CD4-positive, alpha-beta T cell treated with Interleukin-6 at 100 ng/mL for 8 hours (primary cell): Measurements from ENCODE around the gene DSCAML1.
"Not testable (repeated sequence)": the region's sequence is repeated elsewhere in the genome, so short reads cannot be mapped to it uniquely, and the experiment has no call there.

Experiments
- DNase-seq: peaks from one replicate; pipeline ENCODE4 v3.0.0-alpha.2; 2020; ENCODE audit warnings: mixed read lengths, low spot score

DSCAML1 gene

GRCh38 chr11:117819096-117820040 is 22.4 kb upstream of the DSCAML1 start:
- DNase-seq = no peak

DNA sequence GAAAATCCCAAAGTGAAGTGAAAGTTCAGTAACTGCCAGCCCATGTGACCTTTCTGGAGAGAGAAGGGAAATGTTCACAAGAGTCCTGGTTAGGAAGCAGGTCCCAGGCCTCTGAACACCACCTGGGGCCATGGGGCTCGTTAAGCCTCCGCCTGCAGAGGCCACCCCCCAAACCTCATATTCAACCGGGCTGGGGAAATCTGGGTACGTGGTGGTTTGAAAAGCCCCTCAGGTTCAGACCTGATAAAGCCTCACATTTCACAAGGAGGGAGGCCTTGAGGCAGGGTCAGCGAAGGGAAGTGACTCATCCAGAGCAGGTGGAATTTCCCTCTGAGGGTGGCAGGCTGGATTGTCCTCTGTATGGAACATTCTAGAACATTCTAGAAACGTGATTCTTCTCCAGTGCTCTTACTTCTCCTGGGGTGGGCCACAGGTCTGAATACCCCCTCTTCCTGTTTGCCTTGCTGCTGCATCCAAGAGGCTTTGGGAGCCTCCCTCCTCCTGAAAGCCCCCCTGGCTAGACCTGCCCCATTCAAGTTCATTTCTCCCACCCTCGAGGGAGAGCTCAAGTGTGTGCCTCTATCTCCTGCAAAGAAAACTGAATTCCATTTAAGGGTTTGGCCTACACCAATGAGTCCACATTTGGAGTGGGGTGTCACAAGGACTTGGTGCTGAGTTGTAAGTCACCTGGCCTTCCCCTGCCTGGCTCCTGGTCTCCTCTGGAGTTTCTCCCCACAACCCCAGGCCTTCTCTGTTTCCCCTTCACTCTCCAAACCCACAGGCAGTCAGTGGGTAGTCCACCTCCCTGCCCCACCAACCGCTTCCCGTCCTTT is 21.2 kb upstream of the DSCAML1 start:
- DNase-seq = peak; percentile 41

DNA sequence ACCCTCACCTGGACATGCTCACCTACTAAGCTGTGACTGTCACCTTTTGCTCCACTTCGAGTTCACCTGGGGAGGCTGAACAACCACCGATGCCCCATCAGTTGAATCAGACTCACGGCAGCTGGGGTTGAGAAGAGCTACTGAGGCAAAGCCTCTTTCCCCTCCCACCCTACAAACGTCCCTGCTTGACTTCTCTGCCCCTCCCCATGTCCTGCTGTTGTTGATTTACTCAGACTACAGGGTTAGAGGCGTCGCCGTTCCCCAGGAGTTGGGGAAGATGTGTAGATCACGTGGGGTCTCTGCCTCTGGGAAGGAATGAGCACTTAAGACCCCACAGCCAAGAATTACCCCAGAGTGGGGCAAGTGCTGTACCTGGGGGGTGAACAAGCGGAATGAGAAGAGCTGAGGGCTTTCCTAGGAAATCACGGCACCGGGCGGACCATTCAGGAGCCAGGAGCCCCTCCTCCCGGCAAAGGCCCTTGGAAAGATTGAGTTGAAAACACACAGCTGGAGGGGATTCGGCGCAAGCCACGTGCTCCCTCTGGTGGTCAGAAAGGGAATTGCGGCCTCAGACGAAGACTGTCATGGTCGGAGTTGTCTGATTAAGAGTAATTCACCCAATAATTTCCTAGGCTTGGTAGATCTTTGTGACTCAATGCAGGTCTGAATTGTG is 20.5 kb upstream of the DSCAML1 start:
- peak; percentile 82 for DNase-seq

DNA sequence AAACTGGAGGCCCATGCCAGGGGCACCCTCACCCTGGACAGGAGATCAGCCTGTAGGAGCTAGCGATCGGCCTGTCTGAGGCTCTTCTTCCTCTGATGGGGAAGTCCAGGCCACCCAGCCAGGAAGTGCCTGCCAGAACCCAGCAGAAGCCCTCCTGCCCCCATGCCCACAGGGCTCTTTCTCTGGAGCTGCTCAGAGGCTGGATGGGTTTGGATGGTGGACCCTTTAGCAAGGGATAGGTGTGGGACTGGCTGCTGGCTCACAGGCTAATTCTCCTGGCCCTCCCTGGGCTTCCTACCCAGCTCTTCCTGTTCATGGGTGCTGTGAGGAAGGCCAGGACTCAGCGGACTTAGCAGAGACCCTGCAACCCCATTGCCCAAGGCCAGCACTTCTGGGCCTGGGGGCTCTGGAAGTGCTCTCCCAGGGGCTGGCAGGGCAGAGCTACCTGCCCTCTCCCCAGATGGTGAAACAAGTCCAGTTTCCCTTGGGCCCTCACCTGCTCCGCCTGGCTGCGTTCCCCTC is 19.9 kb upstream of the DSCAML1 start:
- no peak for DNase-seq

DNA sequence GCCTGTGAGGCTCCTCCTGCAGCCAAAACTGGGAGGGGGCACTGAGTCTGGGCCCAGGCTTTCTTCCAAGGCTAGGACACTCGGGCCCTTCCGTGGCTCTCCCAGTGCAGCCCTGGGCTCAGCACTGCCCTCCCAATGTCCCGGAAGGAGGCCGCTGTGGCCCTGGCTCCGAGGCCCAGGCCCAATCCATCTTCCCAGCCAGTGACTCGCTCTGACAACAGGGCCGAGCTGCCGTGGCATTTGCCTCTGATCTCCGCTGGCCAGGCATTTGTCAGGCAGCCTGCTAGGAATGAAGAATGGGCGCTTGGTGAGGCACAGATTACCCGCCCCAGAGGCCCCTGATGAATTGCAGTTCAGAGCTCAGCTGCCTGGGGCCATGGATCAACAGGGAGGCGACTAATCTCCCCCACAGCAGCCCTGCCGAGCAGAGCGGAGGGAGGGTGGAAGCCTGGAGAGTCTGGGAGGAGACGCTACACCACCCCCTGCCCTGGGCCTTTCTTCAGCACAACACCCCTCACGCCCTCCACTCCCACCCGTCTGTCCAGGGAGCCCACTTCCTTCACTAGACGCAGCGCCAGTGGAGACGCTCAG is 19.2 kb upstream of the DSCAML1 start:
- no peak for DNase-seq

- peak; percentile 79 for DNase-seq
Measured at GRCh38 chr11:117815262-117815803, 18.3 kb upstream of the DSCAML1 start.

- DNase-seq = peak; percentile 89
Measured at GRCh38 chr11:117814766-117815261, 17.8 kb upstream of the DSCAML1 start.

- DNase-seq = no peak
Measured at GRCh38 chr11:117814204-117814765, 17.3 kb upstream of the DSCAML1 start.

DNA sequence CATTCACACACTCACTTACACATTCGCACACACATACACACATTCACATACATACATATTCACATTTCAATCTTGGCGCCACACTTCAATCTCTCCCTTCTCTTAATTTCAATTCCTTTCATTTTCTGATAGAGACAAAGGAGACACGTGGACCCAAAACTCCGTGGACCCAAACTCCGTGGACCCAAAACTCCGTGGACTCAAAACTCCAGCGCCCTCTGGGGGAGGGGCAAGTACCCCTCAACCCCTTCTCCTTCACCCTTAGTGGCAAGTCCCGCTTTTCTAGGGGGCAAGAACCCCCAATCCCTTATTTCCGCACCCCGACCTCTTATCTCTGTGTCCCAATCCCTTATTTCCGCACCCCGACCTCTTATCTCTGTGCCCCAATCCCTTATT is 13.0 kb upstream of the DSCAML1 start:
- DNase-seq = not testable (repeated sequence)

GRCh38 chr11:117809236-117810055 is 12.4 kb upstream of the DSCAML1 start:
- peak; percentile 44 for DNase-seq

GRCh38 chr11:117808784-117809183 is 11.8 kb upstream of the DSCAML1 start:
- DNase-seq = no peak

GRCh38 chr11:117807482-117808327 is 10.7 kb upstream of the DSCAML1 start:
- DNase-seq = peak; percentile 71

DNA sequence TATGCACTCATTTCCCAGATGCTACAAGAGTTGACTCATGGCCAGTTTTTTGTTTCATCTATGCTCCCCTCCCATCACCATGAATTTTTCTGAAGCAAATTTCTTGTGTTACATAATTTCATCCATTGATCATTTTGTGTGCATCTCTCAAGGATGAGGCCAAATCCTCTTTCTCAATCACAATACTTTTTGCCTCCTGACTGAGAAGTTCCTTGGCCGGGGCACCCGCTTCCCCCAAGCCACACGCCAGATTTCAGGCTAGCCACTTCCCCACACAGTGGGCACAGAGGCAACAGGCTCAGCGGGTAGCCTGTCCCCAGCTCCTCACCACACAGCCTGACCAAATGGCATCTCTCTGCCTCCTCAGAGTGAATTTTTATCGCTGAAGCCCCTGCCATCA is 9.8 kb upstream of the DSCAML1 start:
- DNase-seq = no peak

GRCh38 chr11:117805045-117805444 is 8.0 kb upstream of the DSCAML1 start:
- DNase-seq = no peak

DNA sequence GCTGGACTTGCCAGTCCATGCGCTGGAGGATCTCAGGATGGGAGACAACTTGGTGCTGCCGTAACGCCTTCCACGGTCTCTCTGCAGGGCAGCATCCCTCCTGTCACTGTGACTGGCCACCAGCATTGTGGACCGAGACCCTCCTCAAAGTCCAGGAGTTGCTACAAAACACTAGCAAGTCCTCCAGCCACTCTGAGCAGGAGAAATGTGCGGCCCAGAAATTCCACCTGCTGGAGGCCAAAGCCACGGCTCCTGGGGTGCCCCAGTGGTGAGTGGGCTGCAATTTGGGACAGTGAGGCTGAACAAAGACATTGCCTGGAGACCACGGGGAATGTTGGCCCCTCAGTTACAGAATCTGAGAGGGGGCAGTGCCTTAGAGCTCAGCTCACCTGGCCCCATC is 6.9 kb upstream of the DSCAML1 start:
- no peak for DNase-seq

DNA sequence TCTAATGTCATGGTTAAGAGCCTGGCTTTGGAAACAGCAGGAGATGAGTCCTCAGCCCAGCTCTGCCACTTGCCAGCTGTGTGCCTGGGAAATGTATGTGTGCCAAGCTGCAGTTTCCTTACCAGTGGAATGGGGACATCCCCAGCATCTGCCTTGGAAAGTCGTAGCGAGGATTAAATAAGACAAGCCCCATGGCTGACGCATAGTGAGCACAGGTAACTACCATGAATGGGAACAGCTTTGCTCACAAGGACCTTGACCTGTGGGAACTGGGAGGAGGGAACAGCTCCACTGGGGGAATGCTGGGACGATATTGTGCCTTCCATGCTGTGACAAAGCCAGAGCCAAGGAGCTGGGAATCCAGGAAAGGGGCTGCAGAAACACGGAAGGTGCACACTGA is 2.6 kb upstream of the DSCAML1 start:
- DNase-seq = no peak

GRCh38 chr11:117796456-117796871 is 552 bp downstream of the DSCAML1 start:
- no peak for DNase-seq

DNA sequence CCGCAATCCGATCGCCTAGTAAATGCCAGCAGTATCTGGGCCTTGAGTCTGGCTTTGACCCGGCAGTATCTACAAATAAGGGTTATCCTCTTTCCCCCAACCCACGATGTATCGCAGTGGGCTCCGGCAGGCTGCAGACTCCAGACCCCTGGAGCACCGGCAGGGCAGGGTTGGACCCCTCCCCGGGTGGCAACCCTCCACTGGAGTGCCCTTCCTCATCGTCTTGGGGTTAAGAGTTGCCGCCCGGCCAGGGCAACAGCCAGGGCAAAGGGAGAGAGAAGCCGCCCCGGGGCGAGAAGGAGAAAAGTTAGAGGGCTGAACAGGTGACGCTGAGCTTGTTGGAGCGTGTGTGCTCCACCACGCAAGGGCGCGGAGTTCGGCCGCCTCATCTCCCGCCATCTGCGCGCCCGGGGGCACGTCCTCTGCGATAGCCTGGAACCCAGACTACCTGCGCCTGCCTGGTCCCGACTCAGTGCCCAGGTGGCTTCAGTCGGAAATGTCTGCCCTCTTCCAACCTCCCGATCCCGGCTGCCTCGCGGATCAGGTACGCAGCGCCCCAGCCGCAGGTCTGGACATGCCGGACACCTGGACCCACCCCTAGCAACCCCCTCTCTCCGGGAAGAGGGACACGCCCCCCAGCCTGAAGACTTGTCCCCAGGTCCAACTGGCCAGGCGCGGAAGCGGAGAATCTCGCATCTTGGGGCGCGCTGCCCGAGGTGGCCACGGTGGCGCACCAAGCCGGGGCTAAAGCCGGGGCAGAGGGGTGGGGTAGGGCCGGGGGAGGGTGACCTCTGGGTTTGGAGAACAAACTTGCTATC is 1.2 kb downstream of the DSCAML1 start:
- DNase-seq = no peak
